Trophoblast cell (in vitro differentiated cells and primary cell): Measurements from ENCODE around the gene RFX1.
A peak's percentile ranks its signal among the peaks of the same experiment; 100 is the strongest.

Experiments
- DNase-seq, 2 donors: peaks; one replicate each; pipeline ENCODE4 v3.0.0-alpha.2; 2016
- H2AFZ ChIP-seq: 2 replicates; pipeline ENCODE4 v1.6.1; 2013; ENCODE audit warnings: low read length, moderate library complexity, mild to moderate bottlenecking; ENCODE audit not compliant: insufficient read depth, poor library complexity
- H2AK5ac ChIP-seq: 2 replicates; pipeline ENCODE4 v1.6.1; 2013; ENCODE audit warnings: mild to moderate bottlenecking, low read length
- H2BK120ac ChIP-seq: 2 replicates; pipeline ENCODE4 v1.6.1; 2013; ENCODE audit warnings: low read length, mild to moderate bottlenecking, moderate library complexity; ENCODE audit not compliant: insufficient read depth, poor library complexity
- H2BK12ac ChIP-seq: 2 replicates; pipeline ENCODE4 v1.6.1; 2013; ENCODE audit warnings: mild to moderate bottlenecking, low read length, moderate library complexity
- H2BK5ac ChIP-seq: 2 replicates; pipeline ENCODE4 v1.6.1; 2013; ENCODE audit warnings: low read length, low read depth, moderate library complexity, mild to moderate bottlenecking; ENCODE audit not compliant: poor library complexity
- H3K14ac ChIP-seq: 2 replicates; pipeline ENCODE4 v1.6.1; 2013; ENCODE audit warnings: mild to moderate bottlenecking, low read length
- H3K18ac ChIP-seq: 2 replicates; pipeline ENCODE4 v1.6.1; 2013; ENCODE audit warnings: mild to moderate bottlenecking, low read length
- H3K23ac ChIP-seq: 2 replicates; pipeline ENCODE4 v1.6.1; 2013; ENCODE audit warnings: low read length
- H3K27ac ChIP-seq: 2 replicates; pipeline ENCODE4 v1.5.1; 2013; ENCODE audit warnings: low read depth, mild to moderate bottlenecking, inconsistent platforms, low read length, moderate library complexity
- H3K27me3 ChIP-seq: 2 replicates; pipeline ENCODE4 v1.6.1; 2013; ENCODE audit warnings: inconsistent platforms, mild to moderate bottlenecking, low read length, moderate library complexity; ENCODE audit not compliant: insufficient read depth
- H3K36me3 ChIP-seq, 2 experiments: 1 replicate in 1 of 2; 2 replicates in 1 of 2; pipeline ENCODE4 v1.6.1; 2013; ENCODE audit warnings: low read length in 2 of 2, mild to moderate bottlenecking in 2 of 2, moderate library complexity in 1 of 2; ENCODE audit not compliant: insufficient read depth in 2 of 2, control insufficient read depth in 1 of 2
- H3K4ac ChIP-seq: 2 replicates; pipeline ENCODE4 v1.6.1; 2013; ENCODE audit warnings: low read depth, mild to moderate bottlenecking, low read length, moderate library complexity
- H3K4me1 ChIP-seq, 2 experiments: 1 replicate in 1 of 2; 2 replicates in 1 of 2; pipeline ENCODE4 v1.6.1; 2013; ENCODE audit warnings: low read length in 2 of 2, mild to moderate bottlenecking in 2 of 2, moderate library complexity in 1 of 2; ENCODE audit not compliant: insufficient read depth in 2 of 2, control insufficient read depth in 1 of 2
- H3K4me2 ChIP-seq: 2 replicates; pipeline ENCODE4 v1.6.1; 2013; ENCODE audit warnings: inconsistent platforms, mild to moderate bottlenecking, low read length, moderate library complexity
- H3K4me3 ChIP-seq: 2 replicates; pipeline ENCODE4 v1.5.1; 2013; ENCODE audit warnings: mild to moderate bottlenecking, low read depth, low read length, inconsistent platforms
- H3K79me1 ChIP-seq: one replicate; pipeline ENCODE4 v1.6.1; 2013; ENCODE audit warnings: low read length
- H3K79me2 ChIP-seq: 2 replicates; pipeline ENCODE4 v1.6.1; 2013; ENCODE audit warnings: low read length, mild to moderate bottlenecking; ENCODE audit not compliant: control insufficient read depth, insufficient read depth, poor library complexity
- H3K9ac ChIP-seq: 2 replicates; pipeline ENCODE4 v1.6.1; 2013; ENCODE audit warnings: mild to moderate bottlenecking, low read length
- H3K9me3 ChIP-seq: 2 replicates; pipeline ENCODE4 v1.6.1; 2013; ENCODE audit warnings: low read depth, mild to moderate bottlenecking, control low read depth, inconsistent platforms, low read length; ENCODE audit not compliant: insufficient read depth
- H4K12ac ChIP-seq: 2 replicates; pipeline ENCODE4 v1.6.1; 2013; ENCODE audit warnings: low read depth, mild to moderate bottlenecking, low read length, moderate library complexity
- H4K8ac ChIP-seq: 2 replicates; pipeline ENCODE4 v1.6.1; 2013; ENCODE audit warnings: low read depth, mild to moderate bottlenecking, low read length, moderate library complexity
- H4K91ac ChIP-seq: one replicate; pipeline ENCODE4 v1.6.1; 2013; ENCODE audit warnings: low read depth, mild to moderate bottlenecking, low read length, moderate library complexity
- WGBS: extraction: QIAGEN DNeasy Blood & Tissue Kit; methylation state at CpG from one replicate; pipeline ENCODE4 v1.1.7; 2013; ENCODE audit warnings: missing lambda C conversion rate; ENCODE audit not compliant: insufficient read length, insufficient coverage; ENCODE audit errors: extremely low coverage; 5-methylcytosine and 5-hydroxymethylcytosine counted together

Gene RFX1

DNA sequence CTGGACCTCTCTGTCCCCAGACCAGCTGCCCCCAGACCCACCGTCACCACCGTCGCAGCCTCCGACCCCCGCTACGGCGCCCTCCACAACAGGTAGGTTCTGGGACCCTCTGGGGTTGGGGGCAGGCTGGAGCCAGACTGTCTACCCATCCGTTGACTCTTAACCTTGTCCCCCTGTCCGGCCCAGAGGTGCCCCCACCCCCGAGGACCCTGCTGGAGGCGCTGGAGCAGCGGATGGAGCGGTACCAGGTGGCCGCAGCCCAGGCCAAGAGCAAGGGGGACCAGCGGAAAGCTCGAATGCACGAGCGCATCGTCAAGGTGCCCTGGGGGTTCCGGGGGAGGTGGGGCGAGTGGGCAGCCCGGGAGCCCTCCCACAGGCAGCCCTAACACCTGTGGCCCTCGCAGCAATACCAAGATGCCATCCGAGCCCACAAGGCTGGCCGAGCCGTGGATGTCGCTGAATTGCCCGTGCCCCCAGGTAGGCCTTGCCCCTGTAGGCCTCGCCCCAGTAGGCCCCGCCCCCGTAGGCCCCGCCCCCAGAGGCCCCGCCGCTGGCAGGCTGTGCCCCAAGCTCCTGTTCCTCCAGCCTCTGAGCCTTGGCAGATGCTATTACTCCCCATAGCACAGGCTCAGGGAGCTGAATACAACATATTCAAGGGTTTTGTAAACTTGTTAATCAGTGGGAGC lies 87.3 kb downstream of the RFX1 start:
- no CpG with 5 or more reads among the region's 34 CpGs for WGBS
- H2AK5ac ChIP-seq, result no peak overlapping the region
- no peak overlapping the region for H2AFZ ChIP-seq
- no peak overlapping the region for H2BK5ac ChIP-seq
- H3K18ac ChIP-seq, result no peak overlapping the region
- H3K4me3 ChIP-seq, result no peak overlapping the region
- no peak overlapping the region for H3K4me2 ChIP-seq
- H3K27ac ChIP-seq, result no peak overlapping the region
- H2BK12ac ChIP-seq, result no peak overlapping the region
- no peaks in the 10 kb centered on the region for H3K4me1 ChIP-seq
- H3K9ac ChIP-seq, result no peak overlapping the region
- H3K14ac ChIP-seq, result no peak overlapping the region
- H4K91ac ChIP-seq, result no peak overlapping the region
- no peaks in the 10 kb centered on the region for H3K79me1 ChIP-seq
- no peak for DNase-seq
- peaks cover 10% of the 10 kb centered on the region for H3K9me3 ChIP-seq
- no peak overlapping the region for H3K4ac ChIP-seq
- peaks cover 46 to 65% of the 10 kb centered on the region in 2 experiments for H3K36me3 ChIP-seq
- no peak overlapping the region for H2BK120ac ChIP-seq
- H4K8ac ChIP-seq, result no peak overlapping the region
- H3K23ac ChIP-seq, result no peak overlapping the region
- H4K12ac ChIP-seq, result no peak overlapping the region
- no peaks in the 10 kb centered on the region for H3K27me3 ChIP-seq
- no peaks in the 10 kb centered on the region for H3K79me2 ChIP-seq

DNA sequence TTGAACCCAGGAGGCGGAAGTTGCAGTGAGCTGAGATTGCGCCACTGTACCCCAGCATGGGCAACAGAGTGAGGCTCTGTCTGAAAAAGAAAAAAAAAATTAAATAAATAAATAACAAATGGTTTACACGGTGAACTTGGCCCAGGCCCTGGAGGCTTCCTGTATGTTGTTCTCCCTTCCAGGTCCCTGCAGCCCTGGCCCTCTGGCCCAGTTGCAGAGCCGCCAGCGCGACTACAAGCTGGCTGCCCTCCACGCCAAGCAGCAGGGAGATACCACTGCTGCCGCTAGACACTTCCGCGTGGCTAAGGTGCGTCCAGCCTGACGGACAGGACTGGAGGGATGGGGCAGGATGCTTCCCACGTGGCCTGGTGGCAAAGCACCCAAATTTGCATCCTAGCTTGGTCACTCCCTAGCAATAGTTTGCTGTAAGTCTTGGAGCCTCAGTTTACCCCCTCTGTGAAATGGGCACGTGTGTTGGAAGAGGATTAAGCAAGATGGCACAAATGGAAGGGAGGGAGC lies 88.2 kb downstream of the RFX1 start:
- WGBS, result no CpG with 5 or more reads among the region's 14 CpGs

DNA sequence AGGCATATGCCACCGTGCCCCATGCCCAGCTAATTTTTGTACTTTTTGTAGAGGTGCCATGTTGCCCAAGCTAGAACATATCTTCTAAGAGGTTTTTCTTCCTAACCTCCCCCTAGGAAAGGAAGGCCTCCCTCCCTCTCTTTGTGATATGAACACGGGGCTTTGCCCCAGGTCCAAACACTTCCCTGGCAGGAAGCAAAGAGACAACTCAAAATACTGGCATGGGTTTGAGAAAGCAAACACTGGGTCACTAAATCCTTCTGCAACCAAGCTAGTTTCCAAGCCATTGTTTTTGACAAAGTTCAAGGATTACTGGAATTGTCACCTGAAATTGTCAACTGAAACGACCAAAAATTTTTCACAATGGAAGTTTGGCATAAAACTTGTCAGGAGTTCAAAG lies 91.3 kb downstream of the RFX1 start:
- Histone ChIP-seq H3K4me3 (no peak overlapping the region), H2BK120ac (no peak overlapping the region), H3K36me3 (peaks cover 46 to 47% of the 10 kb centered on the region in 2 experiments), H3K4me2 (no peak overlapping the region), H2AK5ac (no peak overlapping the region), H3K9ac (no peak overlapping the region), H3K4me1 (no peaks in the 10 kb centered on the region), H3K79me1 (no peaks in the 10 kb centered on the region), H3K23ac (no peak overlapping the region), H4K12ac (no peak overlapping the region), H3K9me3 (peaks cover 4% of the 10 kb centered on the region), H3K14ac (no peak overlapping the region), H3K79me2 (no peaks in the 10 kb centered on the region), H4K8ac (no peak overlapping the region), H2BK12ac (no peak overlapping the region), H2AFZ (no peak overlapping the region), H3K18ac (no peak overlapping the region), H3K27me3 (no peaks in the 10 kb centered on the region), H3K27ac (no peak overlapping the region), H4K91ac (no peak overlapping the region), H3K4ac (no peak overlapping the region), H2BK5ac (no peak overlapping the region)
- no CpG with 5 or more reads among the region's 3 CpGs for WGBS
- no peak for DNase-seq

More for the DNA sequence above, 88.2 kb downstream of the RFX1 start:
- Histone ChIP-seq H3K27me3 (no peaks in the 10 kb centered on the region), H3K9ac (peak overlapping the region; percentile 19), H2BK12ac (no peak overlapping the region), H2BK5ac (no peak overlapping the region), H2BK120ac (no peak overlapping the region), H4K8ac (no peak overlapping the region), H4K91ac (no peak overlapping the region), H3K9me3 (peaks cover 10% of the 10 kb centered on the region), H3K14ac (no peak overlapping the region), H2AFZ (no peak overlapping the region), H3K4me3 (peak overlapping the region; percentile 53), H3K27ac (no peak overlapping the region), H4K12ac (no peak overlapping the region), H3K4me1 (no peaks in the 10 kb centered on the region), H3K4ac (no peak overlapping the region), H3K4me2 (no peak overlapping the region), H3K23ac (no peak overlapping the region), H3K36me3 (peaks cover 45 to 63% of the 10 kb centered on the region in 2 experiments), H3K18ac (no peak overlapping the region), H3K79me1 (no peaks in the 10 kb centered on the region), H3K79me2 (no peaks in the 10 kb centered on the region), H2AK5ac (no peak overlapping the region)
- DNase-seq, result no peak

DNA sequence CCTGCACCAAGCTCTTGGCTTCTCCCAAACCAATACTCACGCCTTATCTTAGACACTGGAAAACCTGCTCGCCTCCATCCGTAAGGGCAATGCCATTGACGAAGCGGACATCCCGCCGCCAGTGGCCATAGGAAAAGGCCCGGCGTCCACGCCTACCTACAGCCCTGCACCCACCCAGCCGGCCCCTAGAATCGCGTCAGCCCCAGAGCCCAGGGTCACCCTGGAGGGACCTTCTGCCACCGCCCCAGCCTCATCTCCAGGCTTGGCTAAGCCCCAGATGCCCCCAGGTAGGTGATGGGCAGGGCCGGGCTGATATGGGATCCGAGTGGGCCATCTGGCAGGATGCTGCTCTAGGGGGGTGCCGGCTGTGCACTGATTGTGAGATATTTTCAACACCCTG lies 92.8 kb downstream of the RFX1 start:
- Histone ChIP-seq H3K4me1 (no peaks in the 10 kb centered on the region), H3K27me3 (no peaks in the 10 kb centered on the region), H3K4ac (no peak overlapping the region), H3K79me1 (no peaks in the 10 kb centered on the region), H4K91ac (no peak overlapping the region), H3K4me2 (no peak overlapping the region), H3K79me2 (no peaks in the 10 kb centered on the region), H3K23ac (no peak overlapping the region), H4K8ac (no peak overlapping the region), H3K14ac (no peak overlapping the region), H2AFZ (no peak overlapping the region), H3K36me3 (peaks cover 36 to 40% of the 10 kb centered on the region in 2 experiments), H3K4me3 (no peak overlapping the region), H3K27ac (no peak overlapping the region), H2AK5ac (no peak overlapping the region), H3K9me3 (no peaks in the 10 kb centered on the region), H2BK12ac (no peak overlapping the region), H2BK5ac (no peak overlapping the region), H3K18ac (no peak overlapping the region), H2BK120ac (no peak overlapping the region), H4K12ac (no peak overlapping the region), H3K9ac (no peak overlapping the region)
- no peak for DNase-seq
- WGBS, result no CpG with 5 or more reads among the region's 17 CpGs
